Activated naive CD4-positive, alpha-beta T cell treated with anti-CD3 and anti-CD28 coated beads, Interleukin-2, amount 50 U/mL, for 16 hours (primary cell): ENCODE results near the gene NSMF.

Experiments
- DNase-seq: peaks from one replicate; pipeline ENCODE4 v3.0.0-alpha.2; 2020

Gene NSMF, protein sequence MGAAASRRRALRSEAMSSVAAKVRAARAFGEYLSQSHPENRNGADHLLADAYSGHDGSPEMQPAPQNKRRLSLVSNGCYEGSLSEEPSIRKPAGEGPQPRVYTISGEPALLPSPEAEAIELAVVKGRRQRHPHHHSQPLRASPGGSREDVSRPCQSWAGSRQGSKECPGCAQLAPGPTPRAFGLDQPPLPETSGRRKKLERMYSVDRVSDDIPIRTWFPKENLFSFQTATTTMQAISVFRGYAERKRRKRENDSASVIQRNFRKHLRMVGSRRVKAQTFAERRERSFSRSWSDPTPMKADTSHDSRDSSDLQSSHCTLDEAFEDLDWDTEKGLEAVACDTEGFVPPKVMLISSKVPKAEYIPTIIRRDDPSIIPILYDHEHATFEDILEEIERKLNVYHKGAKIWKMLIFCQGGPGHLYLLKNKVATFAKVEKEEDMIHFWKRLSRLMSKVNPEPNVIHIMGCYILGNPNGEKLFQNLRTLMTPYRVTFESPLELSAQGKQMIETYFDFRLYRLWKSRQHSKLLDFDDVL

DNA sequence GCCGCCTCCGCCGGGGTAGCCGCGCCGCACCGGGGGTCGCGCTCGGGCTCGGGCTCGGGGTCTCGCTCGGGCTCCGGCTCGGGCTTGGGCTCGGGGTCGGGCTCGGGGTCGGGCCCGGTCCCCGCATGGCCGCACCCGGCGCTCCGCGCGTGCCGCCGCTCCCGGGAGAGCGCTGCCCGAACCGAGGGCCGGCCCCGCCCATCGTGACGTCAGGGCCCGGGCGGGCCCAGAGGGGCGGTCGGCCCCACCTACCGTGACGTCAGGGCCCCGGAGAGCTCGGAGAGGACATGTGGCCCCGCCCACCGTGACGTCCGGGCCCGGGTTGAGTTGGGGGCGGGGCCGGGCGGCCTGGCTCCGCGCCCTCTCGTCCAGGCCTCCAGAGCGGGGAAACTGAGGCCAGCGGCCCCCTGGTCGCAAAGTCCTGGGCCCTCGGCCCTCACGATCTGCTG is at the start of gene NSMF:
Gene NSMF, minus strand, starts transcription at position 183 of the 449 bp plus-strand sequence. CDS start 232 bp downstream, outside the sequence.
- peak; percentile 94 for DNase-seq

DNA sequence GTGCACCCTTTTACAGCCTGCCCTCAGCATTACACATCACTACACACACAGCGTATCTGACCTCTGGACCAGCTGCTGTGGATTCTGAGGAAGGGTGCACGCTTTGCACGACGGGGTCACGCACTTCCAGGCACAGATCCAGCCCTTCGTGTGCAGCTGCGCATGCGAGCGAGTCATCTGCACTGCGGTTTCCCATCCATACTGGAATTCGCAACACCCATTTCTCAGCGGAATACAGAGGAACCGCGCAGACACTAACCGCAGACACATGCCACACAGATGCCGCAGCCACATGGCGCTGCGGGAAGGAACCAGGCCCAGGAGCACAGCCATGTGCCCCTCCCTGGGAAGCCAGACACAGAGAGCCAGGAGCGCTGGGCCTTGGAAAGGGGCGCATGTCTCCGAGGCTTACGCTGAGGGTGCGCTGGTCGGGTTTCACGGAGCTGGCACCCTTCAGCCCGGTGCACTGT is 47.6 kb upstream of the NSMF start:
- no peak for DNase-seq

DNA sequence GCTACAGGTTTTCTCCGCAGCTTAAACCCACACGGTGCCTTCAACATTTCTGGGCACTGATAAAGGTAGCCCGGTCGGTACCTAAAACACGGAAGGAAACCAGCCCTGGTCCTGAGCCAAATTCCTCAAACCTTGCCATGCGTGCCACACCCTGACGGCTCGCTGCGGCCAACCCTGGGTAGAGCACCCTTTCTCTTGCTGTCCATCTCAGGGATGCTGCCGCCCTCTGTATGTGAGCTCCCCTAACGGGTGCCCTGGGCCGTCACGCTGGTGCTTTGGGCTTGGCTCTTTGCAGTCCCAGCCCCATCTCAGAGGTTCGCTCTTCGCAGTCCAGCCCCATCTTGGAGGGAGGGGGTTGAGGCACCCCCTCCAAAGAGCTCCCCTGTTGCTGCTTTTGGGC is 47.1 kb upstream of the NSMF start:
- no peak for DNase-seq

DNA sequence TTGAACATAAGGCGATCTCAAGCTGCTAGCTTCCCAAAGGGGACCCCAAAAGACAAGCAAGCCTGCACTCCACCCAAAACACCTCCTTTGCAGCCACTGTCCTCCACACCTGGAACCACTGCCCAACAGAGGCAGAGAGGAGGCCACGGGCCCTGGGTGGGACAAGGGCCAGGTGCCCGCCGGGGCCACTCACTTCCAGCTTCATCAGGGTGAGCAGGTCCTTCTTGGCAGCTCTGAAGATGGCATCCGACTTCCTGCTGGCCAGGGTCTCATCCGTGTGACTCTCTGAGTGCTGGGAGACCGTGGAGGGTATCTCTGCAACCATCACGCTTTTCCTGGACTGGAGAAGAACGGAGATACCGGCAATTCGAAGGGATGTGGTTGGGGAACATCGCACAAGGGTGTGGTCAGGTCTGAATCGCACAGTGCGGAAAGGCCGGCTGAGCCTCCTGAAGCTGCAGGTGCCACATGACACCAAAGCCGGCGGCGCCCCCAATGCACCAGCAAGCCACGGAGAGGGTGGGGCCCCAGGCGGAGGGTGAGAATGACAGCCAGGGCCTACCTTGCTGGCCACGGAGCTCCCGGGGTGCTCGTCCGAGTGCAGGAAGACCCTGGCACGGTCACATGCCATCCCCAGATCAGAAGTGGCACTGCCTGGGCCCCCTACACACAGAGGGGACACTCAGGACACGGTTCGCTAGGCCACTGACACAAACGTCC is 46.4 kb upstream of the NSMF start:
- no peak for DNase-seq

DNA sequence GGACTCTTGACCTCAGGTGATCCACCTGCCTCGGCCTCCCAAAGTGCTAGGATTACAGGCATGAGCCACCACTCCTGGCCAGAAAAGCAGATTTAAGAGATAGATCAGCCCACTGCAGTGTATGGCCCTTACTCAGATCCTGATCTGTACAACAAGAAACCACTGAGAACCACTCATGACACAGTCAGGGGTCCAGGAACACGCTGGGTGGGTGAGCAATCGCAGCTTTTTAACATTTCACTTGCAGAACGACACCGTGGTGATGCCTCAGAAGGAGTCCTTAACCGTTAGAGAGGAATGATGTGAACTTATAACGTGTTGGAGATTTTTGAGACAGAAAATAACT is 45.3 kb upstream of the NSMF start:
- DNase-seq: no peak

DNA sequence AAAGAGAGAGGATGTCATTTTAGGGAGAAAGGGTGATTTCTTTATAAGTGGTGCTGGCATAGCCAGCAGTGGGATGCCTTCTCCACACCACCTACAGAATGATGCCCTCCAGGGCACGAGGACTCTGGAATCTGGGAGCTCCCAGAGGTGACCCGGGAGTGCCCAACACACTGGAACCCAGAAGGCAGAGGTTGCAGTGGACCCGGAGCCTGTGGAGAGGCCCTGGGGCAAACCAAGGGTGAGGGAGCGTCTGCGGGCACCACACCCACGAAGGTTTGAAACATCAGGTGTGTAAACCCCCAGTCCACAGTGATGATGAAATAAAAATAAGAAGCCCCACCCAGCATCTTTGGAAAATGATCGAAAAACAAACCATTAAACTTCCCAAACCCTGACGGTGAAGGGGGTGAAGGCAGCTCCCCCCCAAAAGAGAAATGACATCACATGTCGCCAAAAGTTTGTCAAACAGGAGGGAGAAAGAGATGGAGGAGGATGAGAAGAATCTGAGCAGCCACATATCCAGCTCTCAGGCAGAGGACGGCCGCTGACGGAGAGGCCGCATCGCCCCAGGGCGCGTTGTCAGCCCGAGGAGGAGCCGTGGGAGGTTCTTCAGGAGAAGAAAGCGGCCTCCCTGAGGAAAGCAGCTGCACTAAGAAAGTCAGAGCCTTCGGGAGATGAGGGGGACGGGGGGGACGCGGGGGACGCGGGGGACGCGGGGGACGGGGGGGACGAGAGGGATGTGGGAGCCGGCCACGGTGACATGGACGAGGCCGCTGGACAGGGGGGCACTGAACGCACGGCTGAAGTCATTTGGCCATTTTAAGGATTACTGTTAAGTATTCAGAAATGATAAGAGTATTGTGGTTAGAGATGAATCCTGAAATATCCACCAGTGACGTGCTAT is 43.1 kb upstream of the NSMF start:
- DNase-seq: no peak

DNA sequence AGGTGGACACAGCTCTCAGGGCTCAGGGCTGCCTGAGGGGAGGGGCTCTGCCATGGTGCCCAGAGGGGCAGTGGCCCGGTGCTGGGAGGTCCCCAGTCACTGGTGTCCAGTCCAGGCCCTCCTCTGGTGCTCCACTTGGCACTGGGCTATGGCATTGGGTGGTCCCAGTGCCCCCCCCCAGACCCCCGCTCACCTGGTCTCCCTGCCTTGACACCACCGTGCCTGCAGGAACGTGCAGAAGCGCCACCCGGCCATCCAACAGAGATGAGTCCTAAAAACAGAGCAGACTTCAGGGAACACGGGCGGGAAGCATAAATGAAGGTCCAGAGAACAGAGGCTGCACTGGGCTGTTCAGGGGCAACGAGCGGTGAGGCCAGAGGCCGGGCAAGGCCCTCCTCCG is 42.3 kb upstream of the NSMF start:
- DNase-seq: no peak

DNA sequence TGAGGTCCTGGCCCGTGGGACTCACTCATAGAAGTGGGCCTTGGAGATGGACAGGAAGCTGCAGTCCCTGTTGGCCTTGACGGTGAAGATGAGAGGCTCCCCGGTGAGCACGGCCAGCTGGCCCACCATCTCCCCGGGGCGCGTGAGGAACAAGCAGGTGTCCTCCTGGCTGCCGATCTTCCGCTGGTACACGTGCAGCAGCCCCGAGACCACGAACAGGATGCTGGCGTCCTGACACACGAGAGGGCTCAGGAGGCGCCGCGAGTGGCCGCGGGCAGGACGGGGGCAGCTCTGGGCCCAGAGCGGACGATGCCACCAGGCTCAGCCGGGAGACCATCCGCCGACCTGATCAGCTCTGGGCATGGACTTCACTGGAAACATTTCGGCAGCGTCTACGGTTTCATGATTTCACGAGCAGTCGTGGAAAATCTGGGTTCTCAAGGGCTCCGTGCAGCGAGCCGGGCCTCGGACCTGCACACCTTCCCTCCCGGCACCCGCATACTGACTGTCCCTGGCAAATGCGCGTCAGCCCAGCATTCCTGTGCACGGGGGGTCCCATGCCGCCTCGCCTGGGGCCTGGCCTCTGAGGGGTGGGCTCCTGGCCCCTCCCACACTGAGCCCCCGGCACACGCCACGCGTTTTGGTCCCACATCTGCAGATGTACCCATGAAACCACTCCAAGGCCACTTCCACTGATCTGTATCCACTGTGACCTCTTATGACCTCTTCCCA is 41.7 kb upstream of the NSMF start:
- DNase-seq: no peak

DNA sequence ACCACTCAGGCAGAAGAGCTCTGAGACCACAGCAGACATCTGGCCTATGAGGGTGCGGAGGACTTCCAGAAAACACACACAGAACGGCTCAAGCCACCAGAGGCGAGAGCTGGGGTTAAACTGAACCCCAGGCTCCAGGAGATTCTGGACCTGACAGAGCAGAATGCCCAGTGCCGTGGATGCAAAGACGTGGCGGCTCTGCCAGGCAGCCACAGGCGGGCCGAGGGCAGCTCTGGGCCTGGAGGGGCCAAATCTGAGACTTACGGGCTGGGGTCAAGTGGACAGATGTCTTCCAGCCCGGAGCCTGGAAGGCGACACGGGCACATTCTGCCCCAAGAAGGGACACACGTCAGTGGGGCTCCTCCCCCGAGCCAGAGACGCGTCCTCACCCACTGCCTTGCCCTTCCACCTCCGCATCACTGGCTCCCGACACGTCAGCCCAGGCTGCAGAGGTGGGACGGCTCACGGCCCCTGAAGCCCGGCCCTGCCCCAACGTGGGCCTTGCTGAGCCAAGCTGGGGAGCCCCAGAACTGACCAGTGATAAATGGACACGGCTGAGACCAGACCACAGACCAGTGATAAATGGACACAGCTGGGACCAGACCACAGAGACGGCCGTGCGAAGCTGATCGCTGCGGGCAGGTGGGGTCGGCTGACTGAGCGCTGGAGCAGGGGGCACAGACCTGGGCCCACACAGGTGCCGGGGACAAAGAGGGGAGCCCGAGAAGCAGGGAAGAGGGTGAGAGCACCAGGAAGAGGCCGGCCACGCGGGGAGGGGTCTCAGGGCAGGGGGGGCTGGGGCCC is 40.9 kb upstream of the NSMF start:
- no peak for DNase-seq

DNA sequence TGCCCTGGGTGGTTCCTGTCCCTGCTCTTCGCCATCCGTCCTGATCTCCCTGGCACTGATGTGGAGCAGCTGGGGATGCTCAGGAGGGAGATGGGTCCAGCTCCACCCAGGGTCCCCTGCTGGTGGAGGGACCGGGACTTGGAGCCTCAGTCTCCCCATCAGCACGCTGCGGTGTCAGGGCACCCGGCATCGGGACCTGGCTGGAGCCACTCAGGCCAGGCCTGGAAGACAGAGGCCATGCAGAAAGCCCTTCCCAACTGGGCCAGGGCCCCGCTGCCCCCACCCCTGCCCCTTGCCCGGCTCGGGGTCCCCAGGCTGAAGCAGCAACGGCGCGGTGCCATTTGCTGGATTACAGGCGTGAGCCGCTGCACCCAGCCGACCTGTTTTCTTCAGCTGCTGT is 40.3 kb upstream of the NSMF start:
- DNase-seq: no peak

DNA sequence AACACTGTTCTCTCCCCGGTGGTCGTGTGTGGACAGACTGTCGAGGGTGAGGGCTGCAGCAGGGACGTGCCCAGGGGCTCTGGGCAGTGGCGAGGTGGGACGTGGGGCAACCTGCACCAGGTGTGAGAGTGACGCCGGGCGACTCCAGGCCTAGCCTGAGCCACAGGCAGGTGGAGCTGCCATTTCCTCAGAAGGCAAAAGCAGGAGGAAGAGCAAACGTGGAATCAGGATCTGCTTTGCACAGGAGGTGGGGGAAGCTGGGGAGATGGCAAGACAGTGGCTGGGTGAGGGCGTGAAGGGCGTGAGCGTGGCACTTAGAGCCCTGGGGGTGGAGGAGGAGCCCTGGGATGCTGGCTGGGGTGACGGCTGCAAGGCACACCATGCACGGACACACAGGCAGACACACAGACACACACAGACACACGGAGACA is 39.6 kb upstream of the NSMF start:
- DNase-seq: no peak

DNA sequence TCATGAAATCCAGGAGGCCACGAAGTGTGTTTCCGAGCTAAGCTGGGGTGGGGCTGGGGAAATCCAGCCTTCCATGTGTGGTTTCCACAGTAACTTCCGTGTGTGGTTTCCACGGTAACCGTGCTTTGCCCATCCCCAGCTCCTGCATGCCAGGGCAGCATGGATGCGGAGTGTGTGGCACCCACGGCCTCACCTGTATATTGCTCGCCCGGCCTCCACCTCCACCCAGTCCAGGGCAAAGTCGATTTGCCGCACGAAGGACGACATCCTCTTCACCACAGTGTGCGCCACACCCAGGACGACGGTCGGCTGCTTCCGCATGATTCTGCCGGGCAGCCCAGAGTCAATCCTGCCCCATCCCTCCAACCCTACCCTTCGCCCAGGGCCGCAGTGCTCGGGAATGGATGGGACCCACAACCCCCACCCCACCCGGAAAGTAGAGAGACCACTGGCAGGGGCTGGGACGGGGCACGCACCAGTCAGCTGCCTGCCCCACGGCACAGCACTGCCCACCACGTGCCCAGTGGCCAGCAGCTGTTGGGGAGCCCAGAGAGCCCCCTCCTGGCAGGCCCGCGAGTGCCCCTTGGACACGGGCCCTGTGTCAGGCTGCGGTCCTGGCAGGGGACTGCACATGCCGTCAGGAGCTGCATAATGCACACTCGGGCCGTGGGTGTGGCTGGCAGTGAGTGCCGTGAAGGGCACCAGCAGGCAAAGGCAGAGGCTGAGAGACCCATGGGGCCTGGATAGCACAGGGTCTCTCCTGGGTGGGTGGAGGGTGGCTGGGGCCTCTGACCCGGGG is 39.0 kb upstream of the NSMF start:
- DNase-seq: no peak

DNA sequence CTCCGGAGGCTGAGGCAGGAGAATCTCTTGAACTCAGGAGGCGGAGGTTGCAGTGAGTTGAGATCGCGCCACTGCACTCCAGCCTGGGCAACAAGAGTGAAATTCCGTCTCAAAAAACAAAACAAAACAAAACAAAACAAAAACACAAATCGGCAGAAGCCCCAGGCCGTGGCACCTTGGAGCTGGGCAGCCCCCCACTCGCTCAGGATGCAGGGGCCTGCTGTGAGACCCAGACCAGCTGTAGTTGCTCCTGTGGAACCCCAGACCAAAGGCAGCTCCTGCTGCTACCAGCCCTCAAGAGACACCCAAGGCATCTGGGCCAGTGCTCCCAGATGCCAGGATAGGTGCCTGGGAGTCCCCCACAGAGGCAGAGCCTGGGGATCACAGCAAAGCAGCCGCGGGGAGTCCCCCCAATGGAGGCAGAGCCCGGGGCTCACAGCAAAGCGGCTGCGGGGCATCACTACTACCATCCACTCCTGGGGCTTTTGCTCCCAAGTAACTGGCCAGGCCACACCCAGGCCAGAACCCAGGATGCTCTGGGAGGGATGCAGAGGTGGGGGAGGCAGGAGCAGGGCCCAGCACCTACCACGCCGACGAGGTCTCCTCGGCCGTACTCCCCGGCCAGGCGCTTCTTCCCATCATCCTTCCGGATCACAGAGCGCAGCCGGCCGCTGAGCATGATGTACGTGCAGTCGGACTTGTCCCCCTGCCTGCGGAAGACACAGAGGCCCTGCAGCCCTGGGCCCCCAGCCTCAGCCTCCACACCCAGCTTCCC is 37.7 kb upstream of the NSMF start:
- no peak for DNase-seq

DNA sequence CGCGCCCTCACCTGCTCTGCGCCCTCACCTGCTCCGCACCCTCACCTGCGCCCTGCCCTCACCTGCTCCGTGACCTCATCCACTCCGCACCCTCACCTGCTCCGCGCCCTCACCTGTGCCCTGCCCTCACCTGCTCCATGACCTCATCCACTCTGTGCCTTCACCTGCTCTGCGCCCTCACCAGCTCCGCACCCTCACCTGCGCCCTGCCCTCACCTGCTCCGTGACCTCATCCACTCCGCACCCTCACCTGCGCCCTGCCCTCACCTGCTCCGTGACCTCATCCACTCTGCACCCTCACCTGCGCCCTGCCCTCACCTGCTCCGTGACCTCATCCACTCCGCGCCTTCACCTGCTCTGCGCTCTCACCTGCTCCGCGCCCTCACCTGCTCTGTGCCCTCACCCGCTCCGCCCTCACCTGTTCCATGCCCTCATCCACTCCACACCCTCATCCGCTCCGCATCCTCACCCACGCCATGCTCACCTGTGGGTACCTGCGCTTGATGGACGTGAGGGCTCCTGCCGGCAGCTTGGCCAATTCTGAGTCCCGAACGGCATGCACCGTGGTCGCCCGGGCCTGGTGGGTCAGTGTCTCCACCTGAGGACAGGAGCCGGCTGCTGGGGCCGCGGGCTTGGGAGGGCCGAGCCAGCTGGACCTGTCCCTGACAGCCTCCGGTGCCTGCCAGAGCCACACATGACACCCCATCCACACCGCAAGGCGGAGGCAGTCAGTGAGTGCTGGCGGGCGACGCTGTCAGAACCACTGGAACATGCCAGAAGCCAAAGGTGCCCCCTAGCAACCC is 35.6 kb upstream of the NSMF start:
- no peak for DNase-seq

DNA sequence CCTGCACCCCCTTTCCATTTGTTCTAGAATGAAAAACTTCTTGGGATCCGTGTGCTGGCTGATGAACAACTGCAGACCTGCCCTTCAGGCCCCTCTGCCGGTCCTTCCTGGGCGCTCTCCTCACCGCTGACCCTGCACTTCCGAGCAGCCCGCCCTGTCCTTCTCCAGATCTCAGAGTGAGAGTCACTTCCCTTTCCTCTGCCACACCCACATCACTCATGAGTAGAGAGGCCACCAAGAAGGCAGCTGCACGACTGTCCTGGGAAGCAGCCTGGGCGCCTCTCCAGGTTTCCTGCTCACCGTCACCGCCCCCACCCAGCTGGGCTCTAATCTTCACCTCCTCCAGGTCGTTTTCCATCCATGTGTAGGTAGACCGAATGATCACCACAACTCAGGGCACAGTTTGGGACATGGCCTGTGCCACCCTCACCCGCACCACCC is 35.0 kb upstream of the NSMF start:
- DNase-seq: no peak

DNA sequence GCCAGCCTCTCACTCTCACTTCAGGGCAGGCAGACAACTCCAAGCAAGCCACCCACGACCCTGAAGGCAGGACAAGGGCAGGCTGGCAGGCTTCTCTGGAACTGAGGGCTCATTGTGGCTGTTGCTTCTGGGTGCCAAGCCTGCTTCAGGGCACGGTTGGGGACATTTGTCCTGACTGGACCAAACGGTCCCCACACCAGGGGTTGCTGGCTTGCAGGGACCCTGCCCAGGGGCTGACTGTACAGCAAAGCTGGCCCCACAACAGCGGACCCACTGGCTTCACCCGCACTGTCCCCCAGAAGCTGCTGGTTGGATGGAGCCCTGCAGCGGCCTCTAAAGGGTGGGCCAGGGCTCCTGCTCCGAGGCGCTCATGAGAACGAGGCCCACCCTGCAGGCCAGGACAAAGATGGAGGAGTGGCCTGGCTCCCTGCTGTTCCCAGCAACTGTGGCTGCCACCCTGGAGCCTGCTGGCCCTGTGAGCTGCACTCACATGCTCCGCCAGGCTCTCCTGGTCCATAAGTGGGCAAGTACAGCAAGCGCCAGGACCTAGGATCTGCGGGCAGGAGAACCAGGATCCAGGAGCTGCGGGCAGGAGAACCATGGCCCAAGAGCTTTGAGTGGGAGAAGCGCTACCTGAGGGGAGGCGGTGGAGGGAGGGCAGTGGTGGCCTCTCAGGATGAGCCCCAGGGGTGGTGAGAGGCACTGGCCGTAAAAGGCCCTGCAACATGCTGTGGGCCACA is 34.4 kb upstream of the NSMF start:
- no peak for DNase-seq

DNA sequence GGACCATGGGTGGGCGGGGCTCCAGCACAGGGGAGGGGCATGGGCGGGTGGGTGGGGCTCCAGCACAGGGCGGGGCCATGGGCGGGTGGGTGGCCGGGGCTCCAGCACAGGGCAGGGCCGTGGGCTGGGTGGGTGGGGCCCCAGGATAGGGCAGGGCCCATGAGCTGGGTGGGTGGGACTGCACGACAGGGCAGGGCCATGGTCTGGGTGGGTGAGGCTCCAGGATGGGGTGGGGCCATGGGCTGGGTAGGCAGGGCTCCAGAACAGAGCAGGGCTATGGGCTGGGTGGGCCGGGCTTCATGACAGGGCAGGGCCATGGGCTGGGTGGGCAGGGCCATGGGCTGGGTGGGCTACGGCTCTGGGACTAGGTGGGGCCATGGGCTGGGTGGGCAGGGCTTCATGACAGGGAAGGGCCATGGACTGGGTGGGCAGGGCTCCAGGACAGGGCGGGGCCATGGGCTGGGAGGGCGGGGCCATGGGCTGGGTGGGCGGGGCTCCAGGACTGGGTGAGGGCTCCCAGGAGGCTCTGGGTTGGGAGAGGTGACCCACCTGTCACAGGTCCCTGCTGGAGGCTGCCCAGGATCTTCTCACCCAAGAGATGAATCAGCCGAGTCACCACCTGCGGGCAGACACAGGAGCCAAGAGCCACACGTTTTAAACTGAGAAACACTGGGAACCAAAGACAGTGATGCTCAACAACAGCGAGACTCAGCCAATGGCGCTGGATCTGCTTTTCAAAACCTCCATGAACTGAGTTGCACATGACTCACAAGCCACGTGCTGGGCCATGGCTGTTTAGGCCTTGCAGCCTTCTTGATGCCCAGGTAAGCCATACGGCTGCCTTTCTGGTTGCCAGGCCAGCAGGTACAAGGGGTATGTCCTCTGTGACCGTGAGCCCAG is 33.6 kb upstream of the NSMF start:
- DNase-seq: no peak
